ENCODE measurements around the gene CDK11B.

GRCh38 chr1:1599030-1599934 lies 59.5 kb downstream of the CDK11B start:
- TF ChIP-seq, protein P1, sequence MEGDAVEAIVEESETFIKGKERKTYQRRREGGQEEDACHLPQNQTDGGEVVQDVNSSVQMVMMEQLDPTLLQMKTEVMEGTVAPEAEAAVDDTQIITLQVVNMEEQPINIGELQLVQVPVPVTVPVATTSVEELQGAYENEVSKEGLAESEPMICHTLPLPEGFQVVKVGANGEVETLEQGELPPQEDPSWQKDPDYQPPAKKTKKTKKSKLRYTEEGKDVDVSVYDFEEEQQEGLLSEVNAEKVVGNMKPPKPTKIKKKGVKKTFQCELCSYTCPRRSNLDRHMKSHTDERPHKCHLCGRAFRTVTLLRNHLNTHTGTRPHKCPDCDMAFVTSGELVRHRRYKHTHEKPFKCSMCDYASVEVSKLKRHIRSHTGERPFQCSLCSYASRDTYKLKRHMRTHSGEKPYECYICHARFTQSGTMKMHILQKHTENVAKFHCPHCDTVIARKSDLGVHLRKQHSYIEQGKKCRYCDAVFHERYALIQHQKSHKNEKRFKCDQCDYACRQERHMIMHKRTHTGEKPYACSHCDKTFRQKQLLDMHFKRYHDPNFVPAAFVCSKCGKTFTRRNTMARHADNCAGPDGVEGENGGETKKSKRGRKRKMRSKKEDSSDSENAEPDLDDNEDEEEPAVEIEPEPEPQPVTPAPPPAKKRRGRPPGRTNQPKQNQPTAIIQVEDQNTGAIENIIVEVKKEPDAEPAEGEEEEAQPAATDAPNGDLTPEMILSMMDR (IDR thresholded peaks at IDR 0.05), result no peak
- TF ChIP-seq POLR2A (IDR thresholded peaks at IDR 0.05), result no peak

Measured in heart left ventricle (tissue), 13 donors.